Glutamatergic neuron (in vitro differentiated cells): ENCODE measurements around the gene PCGF3. TPM values are rescaled to one million over a fixed set of nuclear protein-coding genes. Genes with fewer than 3 reads are reported as not detected.
A peak's percentile ranks its signal among the peaks of the same experiment; 100 is the strongest.

Experiments
- DNase-seq: peaks from one replicate; pipeline ENCODE4 v3.0.0; 2022
- H3K27ac Mint-ChIP-seq: one replicate; pipeline ENCODE4 v1.8.0; 2020; ENCODE audit warnings: mild to moderate bottlenecking, mixed read lengths, inconsistent platforms; ENCODE audit not compliant: unreplicated experiment
- H3K27me3 Mint-ChIP-seq: one replicate; pipeline ENCODE4 v1.8.0; 2020; ENCODE audit warnings: mild to moderate bottlenecking, moderate library complexity, mixed read lengths, inconsistent platforms; ENCODE audit not compliant: unreplicated experiment
- H3K36me3 Mint-ChIP-seq: one replicate; pipeline ENCODE4 v1.8.0; 2020; ENCODE audit warnings: mild to moderate bottlenecking, mixed read lengths, inconsistent platforms; ENCODE audit not compliant: unreplicated experiment
- H3K4me1 Mint-ChIP-seq: one replicate; pipeline ENCODE4 v1.8.0; 2020; ENCODE audit warnings: mild to moderate bottlenecking, low read depth, mixed read lengths, inconsistent platforms; ENCODE audit not compliant: unreplicated experiment
- H3K4me3 Mint-ChIP-seq: one replicate; pipeline ENCODE4 v1.8.0; 2020; ENCODE audit warnings: mild to moderate bottlenecking, mixed read lengths, inconsistent platforms; ENCODE audit not compliant: unreplicated experiment
- H3K9me3 Mint-ChIP-seq: one replicate; pipeline ENCODE4 v1.8.0; 2020; ENCODE audit warnings: mild to moderate bottlenecking, moderate library complexity, mixed read lengths, inconsistent platforms; ENCODE audit not compliant: unreplicated experiment
- CTCF ChIP-seq: fragments of 200-600 bp; sonication (generic); IDR thresholded peaks from one replicate; pipeline ENCODE4 v1.5.0; 2021; ENCODE audit not compliant: partially characterized antibody, unreplicated experiment
- total RNA-seq: library from RNA; stranded (reverse); fragmentation: NEBNext Ultra II Directional; extraction: Animal tissue kit (Norgen Biotek cat#: 25700); gene quantifications from one replicate; pipeline ENCODE4 v1.2.1, GENCODE V29; 2021; ENCODE audit not compliant: unreplicated experiment

The PCGF3 gene
- total RNA-seq, 1 donor from 2014 or later = 122 TPM

GRCh38 chr4:684623-685327 lies 20.9 kb upstream of the PCGF3 start:
- Mint-ChIP-seq H3K36me3 (peaks cover 5% of the 10 kb centered on the region), H3K27ac (no peak overlapping the region), H3K27me3 (peaks cover 15% of the 10 kb centered on the region), H3K4me1 (peaks cover 1% of the 10 kb centered on the region), H3K9me3 (peaks cover 4% of the 10 kb centered on the region), H3K4me3 (no peak overlapping the region)
- TF ChIP-seq CTCF = no peak
- peak; percentile 28 for DNase-seq

GRCh38 chr4:685679-686412 lies 19.8 kb upstream of the PCGF3 start:
- TF ChIP-seq CTCF = no peak
- Mint-ChIP-seq H3K9me3 (peaks cover 4% of the 10 kb centered on the region), H3K27ac (no peak overlapping the region), H3K36me3 (peaks cover 5% of the 10 kb centered on the region), H3K4me3 (no peak overlapping the region), H3K27me3 (peaks cover 15% of the 10 kb centered on the region), H3K4me1 (no peaks in the 10 kb centered on the region)
- DNase-seq = no peak

GRCh38 chr4:686413-687040 lies 19.1 kb upstream of the PCGF3 start:
- peaks cover 15% of the 10 kb centered on the region for H3K27me3 Mint-ChIP-seq
- no peak for DNase-seq
- no peak overlapping the region for H3K27ac Mint-ChIP-seq
- H3K36me3 Mint-ChIP-seq = peaks cover 5% of the 10 kb centered on the region
- H3K4me3 Mint-ChIP-seq = no peak overlapping the region
- H3K9me3 Mint-ChIP-seq = peaks cover 4% of the 10 kb centered on the region
- no peaks in the 10 kb centered on the region for H3K4me1 Mint-ChIP-seq
- TF ChIP-seq CTCF = no peak

- no peak overlapping the region for H3K27ac Mint-ChIP-seq
- H3K27me3 Mint-ChIP-seq = peaks cover 15% of the 10 kb centered on the region
- peaks cover 4% of the 10 kb centered on the region for H3K9me3 Mint-ChIP-seq
- peaks cover 5% of the 10 kb centered on the region for H3K36me3 Mint-ChIP-seq
- TF ChIP-seq CTCF = no peak
- DNase-seq = peak; percentile 39
- no peak overlapping the region for H3K4me3 Mint-ChIP-seq
- no peaks in the 10 kb centered on the region for H3K4me1 Mint-ChIP-seq
These were observed 18.3 kb upstream of the PCGF3 start for GRCh38 chr4:687048-687970.
